RWPE2 (cell line): ENCODE results near the gene UGP2.

Experiments used
- ATAC-seq: fragments of 200-7000 bp; cut with Tn5 transposase; 3 replicates; pipeline ENCODE4 v1.9.1; 2021; ENCODE audit warnings: low read depth
- DNase-seq: peaks from one replicate; pipeline ENCODE4 v3.0.0-alpha.2; 2020; ENCODE audit warnings: low spot score
- H3K27ac ChIP-seq: fragments of 450-650 bp; 2 replicates; pipeline ENCODE4 v1.5.1; 2017; ENCODE audit warnings: mild to moderate bottlenecking; ENCODE audit not compliant: poor library complexity, severe bottlenecking
- H3K27me3 ChIP-seq: fragments of 250-450 bp; sonication (Bioruptor Pico); 2 replicates; pipeline ENCODE4 v1.5.1; 2021; ENCODE audit warnings: mild to moderate bottlenecking, moderate library complexity; ENCODE audit not compliant: insufficient read depth, poor library complexity, severe bottlenecking
- H3K36me3 ChIP-seq: fragments of 250-450 bp; sonication (Bioruptor Pico); 2 replicates; pipeline ENCODE4 v1.5.1; 2020; ENCODE audit warnings: low read depth, mild to moderate bottlenecking, moderate library complexity
- H3K4me1 ChIP-seq: fragments of 250-450 bp; sonication (Bioruptor Pico); 2 replicates; pipeline ENCODE4 v1.5.1; 2021; ENCODE audit warnings: mild to moderate bottlenecking, moderate library complexity; ENCODE audit not compliant: insufficient read depth, poor library complexity, severe bottlenecking
- H3K4me3 ChIP-seq: fragments of 250-450 bp; sonication (Bioruptor Pico); 2 replicates; pipeline ENCODE4 v1.5.1; 2021; ENCODE audit warnings: mild to moderate bottlenecking, moderate library complexity; ENCODE audit not compliant: severe bottlenecking
- H3K9me3 ChIP-seq: fragments of 250-450 bp; sonication (Bioruptor Pico); 2 replicates; pipeline ENCODE4 v1.5.1; 2021; ENCODE audit warnings: mild to moderate bottlenecking, moderate library complexity; ENCODE audit not compliant: severe bottlenecking
- TF ChIP-seq, protein P1 (sequence below): fragments of 450-650 bp; IDR thresholded peaks from one replicate; pipeline ENCODE4 v1.5.1; 2017; ENCODE audit warnings: mild to moderate bottlenecking, moderate library complexity; ENCODE audit not compliant: poor library complexity, severe bottlenecking

The UGP2 gene

DNA sequence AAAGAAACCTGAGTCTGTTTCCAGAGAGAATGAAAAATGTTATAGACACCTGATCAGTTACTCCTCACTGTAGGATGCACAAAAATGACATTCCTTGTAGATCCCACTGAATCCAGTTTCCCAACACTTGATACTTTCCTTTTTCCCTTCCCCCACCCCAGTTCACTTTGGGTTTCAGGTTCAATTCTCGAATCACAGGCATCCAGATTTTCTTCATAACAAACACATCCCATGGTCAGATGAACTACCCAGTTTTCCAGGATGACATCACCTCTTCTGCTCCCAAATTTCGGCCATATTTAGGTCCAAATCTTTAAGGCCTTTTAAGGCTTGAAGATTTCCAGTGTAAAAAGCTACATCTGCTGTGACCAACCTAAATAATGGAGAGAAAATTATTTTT, 51.5 kb downstream of the UGP2 start:
- ATAC-seq: no peak
- TF ChIP-seq, protein P1, sequence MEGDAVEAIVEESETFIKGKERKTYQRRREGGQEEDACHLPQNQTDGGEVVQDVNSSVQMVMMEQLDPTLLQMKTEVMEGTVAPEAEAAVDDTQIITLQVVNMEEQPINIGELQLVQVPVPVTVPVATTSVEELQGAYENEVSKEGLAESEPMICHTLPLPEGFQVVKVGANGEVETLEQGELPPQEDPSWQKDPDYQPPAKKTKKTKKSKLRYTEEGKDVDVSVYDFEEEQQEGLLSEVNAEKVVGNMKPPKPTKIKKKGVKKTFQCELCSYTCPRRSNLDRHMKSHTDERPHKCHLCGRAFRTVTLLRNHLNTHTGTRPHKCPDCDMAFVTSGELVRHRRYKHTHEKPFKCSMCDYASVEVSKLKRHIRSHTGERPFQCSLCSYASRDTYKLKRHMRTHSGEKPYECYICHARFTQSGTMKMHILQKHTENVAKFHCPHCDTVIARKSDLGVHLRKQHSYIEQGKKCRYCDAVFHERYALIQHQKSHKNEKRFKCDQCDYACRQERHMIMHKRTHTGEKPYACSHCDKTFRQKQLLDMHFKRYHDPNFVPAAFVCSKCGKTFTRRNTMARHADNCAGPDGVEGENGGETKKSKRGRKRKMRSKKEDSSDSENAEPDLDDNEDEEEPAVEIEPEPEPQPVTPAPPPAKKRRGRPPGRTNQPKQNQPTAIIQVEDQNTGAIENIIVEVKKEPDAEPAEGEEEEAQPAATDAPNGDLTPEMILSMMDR: no peak
- H3K4me3 ChIP-seq: no peak overlapping the region
- no peak for DNase-seq
- H3K36me3 ChIP-seq: peaks cover 81% of the 10 kb centered on the region
- no peaks in the 10 kb centered on the region for H3K9me3 ChIP-seq
- H3K27me3 ChIP-seq: no peaks in the 10 kb centered on the region
- H3K4me1 ChIP-seq: no peaks in the 10 kb centered on the region
- no peak overlapping the region for H3K27ac ChIP-seq

- Histone ChIP-seq H3K4me1 (no peaks in the 10 kb centered on the region), H3K36me3 (peaks cover 79% of the 10 kb centered on the region), H3K4me3 (no peak overlapping the region), H3K27me3 (no peaks in the 10 kb centered on the region), H3K9me3 (no peaks in the 10 kb centered on the region), H3K27ac (no peak overlapping the region)
- DNase-seq (no peak), ATAC-seq (no peak)
- TF ChIP-seq, protein P1: no peak
These were observed 52.5 kb downstream of the UGP2 start for GRCh38 chr2:63894167-63894566.

DNA sequence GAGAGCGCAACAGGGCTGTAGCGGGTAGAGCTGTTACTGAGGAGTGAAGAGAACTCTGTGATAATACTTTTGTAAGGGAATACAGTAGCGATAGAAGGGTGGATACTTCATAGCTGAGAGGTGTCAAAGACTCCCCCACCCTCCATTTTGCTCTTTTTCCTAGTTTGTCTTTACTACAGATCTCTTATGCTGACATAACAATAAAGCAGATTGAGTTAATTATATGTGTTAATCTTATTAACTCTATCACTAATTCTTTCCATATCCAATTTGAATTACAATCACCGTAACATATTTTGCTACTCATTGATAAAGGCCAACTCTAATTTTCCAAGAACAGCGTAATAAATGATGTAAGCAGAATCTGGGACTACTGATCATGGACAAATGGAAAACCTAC, 57.1 kb downstream of the UGP2 start:
- Histone ChIP-seq H3K9me3 (peaks cover 7% of the 10 kb centered on the region), H3K27me3 (no peaks in the 10 kb centered on the region), H3K4me3 (no peak overlapping the region), H3K36me3 (peaks cover 50% of the 10 kb centered on the region), H3K4me1 (no peaks in the 10 kb centered on the region), H3K27ac (no peak overlapping the region)
- TF ChIP-seq, protein P1: no peak
- no peak for ATAC-seq
- DNase-seq: no peak

DNA sequence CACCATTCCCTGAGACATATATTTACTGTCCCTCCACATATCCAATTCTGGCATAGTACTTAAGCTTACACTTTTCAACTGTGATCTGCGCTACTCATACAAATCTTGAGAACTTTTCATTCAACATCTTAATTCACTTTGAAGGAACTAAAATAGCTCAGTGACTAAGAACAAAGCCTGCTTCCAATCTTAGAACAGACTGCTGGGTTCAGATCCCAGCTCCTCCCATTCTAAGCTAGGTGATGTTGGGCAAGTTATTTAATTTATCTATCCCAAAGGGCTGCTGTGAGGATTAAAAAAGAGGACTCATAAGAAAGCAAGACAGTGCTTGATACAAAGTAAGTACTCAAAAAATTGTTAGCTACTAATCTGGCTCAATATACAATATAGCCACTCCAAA, 57.9 kb downstream of the UGP2 start:
- Histone ChIP-seq H3K9me3 (peaks cover 8% of the 10 kb centered on the region), H3K27ac (no peak overlapping the region), H3K27me3 (no peaks in the 10 kb centered on the region), H3K4me3 (no peak overlapping the region), H3K4me1 (no peaks in the 10 kb centered on the region), H3K36me3 (peaks cover 45% of the 10 kb centered on the region)
- TF ChIP-seq, protein P1: no peak
- no peak for DNase-seq
- ATAC-seq: no peak

- ATAC-seq: no peak
- Histone ChIP-seq H3K27me3 (no peaks in the 10 kb centered on the region), H3K9me3 (peaks cover 8% of the 10 kb centered on the region), H3K36me3 (peaks cover 38% of the 10 kb centered on the region), H3K27ac (no peak overlapping the region), H3K4me1 (no peaks in the 10 kb centered on the region), H3K4me3 (no peak overlapping the region)
- TF ChIP-seq, protein P1: no peak
- DNase-seq: no peak
These were observed 60.5 kb downstream of the UGP2 start for GRCh38 chr2:63902149-63902548.
